ENCODE measurements around the gene SLCO1B3.

SLCO1B3 gene

DNA sequence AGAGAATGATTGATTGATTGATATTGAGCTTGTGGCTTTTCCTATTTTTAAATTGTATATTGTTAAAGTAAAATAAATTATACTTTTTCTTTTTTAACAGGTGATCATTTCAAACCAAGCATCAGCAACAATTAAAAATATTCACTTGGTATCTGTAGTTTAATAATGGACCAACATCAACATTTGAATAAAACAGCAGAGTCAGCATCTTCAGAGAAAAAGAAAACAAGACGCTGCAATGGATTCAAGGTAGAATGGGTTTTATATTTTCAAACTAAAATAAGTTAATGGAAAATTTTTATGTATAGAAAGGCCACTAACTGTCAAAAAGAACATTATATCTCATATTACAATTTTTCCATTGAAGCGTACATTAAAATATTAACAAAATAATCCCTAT, 5.1 kb downstream of the SLCO1B3 start:
- TF ChIP-seq TAF1 (IDR thresholded peaks at IDR 0.05; ENCODE audit: borderline replicate concordance, insufficient read depth, low read length), result no peak
- no peak for TF ChIP-seq POLR2AphosphoS5 (IDR thresholded peaks at IDR 0.05; ENCODE audit: low read depth, low read length)
- no peak for TF ChIP-seq FOXP2 (optimal IDR thresholded peaks at IDR 0.05; ENCODE audit: borderline replicate concordance, extremely low read depth, extremely low read length, insufficient read depth)
- no peak for TF ChIP-seq SIN3A (IDR thresholded peaks at IDR 0.05; ENCODE audit: borderline replicate concordance, insufficient read depth, low read length)
- TF ChIP-seq, protein P1, sequence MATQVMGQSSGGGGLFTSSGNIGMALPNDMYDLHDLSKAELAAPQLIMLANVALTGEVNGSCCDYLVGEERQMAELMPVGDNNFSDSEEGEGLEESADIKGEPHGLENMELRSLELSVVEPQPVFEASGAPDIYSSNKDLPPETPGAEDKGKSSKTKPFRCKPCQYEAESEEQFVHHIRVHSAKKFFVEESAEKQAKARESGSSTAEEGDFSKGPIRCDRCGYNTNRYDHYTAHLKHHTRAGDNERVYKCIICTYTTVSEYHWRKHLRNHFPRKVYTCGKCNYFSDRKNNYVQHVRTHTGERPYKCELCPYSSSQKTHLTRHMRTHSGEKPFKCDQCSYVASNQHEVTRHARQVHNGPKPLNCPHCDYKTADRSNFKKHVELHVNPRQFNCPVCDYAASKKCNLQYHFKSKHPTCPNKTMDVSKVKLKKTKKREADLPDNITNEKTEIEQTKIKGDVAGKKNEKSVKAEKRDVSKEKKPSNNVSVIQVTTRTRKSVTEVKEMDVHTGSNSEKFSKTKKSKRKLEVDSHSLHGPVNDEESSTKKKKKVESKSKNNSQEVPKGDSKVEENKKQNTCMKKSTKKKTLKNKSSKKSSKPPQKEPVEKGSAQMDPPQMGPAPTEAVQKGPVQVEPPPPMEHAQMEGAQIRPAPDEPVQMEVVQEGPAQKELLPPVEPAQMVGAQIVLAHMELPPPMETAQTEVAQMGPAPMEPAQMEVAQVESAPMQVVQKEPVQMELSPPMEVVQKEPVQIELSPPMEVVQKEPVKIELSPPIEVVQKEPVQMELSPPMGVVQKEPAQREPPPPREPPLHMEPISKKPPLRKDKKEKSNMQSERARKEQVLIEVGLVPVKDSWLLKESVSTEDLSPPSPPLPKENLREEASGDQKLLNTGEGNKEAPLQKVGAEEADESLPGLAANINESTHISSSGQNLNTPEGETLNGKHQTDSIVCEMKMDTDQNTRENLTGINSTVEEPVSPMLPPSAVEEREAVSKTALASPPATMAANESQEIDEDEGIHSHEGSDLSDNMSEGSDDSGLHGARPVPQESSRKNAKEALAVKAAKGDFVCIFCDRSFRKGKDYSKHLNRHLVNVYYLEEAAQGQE (IDR thresholded peaks at IDR 0.05; ENCODE audit: insufficient read depth in 1 of 2, low read depth in 2 of 2, low read length in 2 of 2), result no peak

DNA sequence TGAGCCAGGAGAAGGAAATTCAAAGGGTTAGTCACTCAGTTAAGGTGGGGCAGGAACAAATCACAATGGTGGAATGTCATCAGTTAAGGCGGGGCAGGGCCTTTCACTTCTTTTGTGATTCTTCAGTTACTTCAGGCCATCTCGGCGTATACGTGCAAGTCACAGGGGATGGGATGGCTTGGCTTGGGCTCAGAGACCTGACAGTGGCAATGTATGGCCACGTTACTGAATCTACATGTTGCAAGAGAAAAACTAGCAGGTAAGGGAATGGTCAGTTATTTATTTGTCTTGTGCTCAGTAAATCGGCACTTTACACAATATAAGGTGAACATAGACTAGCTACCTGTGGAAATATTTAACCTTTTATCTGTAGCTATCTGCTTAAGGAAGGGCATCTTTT, 11.9 kb downstream of the SLCO1B3 start:
- no peak for TF ChIP-seq TAF1 (IDR thresholded peaks at IDR 0.05; ENCODE audit: borderline replicate concordance, insufficient read depth, low read length)
- TF ChIP-seq SIN3A (IDR thresholded peaks at IDR 0.05; ENCODE audit: borderline replicate concordance, insufficient read depth, low read length), result no peak
- TF ChIP-seq POLR2AphosphoS5 (IDR thresholded peaks at IDR 0.05; ENCODE audit: low read depth, low read length), result no peak
- TF ChIP-seq, protein P1 (IDR thresholded peaks at IDR 0.05; ENCODE audit: insufficient read depth in 1 of 2, low read depth in 2 of 2, low read length in 2 of 2), result no peak
- TF ChIP-seq FOXP2 (optimal IDR thresholded peaks at IDR 0.05; ENCODE audit: borderline replicate concordance, extremely low read depth, extremely low read length, insufficient read depth), result no peak

DNA sequence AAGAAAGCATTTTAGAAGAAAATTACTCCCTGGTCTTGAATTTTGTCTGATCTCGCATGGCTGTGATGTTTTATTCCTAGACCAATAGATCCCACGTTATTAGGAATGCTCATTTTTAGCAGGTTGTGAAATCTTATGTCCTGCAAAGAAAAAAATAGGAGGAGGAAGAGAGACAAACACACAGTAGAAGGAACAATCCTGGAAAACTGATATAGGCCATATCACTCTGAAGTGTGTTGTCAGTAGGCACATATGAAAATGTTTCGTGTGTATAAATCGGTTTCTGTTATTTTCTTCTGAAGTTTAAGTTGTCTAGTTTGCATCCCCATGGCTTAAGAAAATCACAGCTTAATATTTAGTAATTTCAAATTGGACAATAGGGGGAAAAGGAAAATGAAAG, 12.4 kb downstream of the SLCO1B3 start:
- TF ChIP-seq FOXP2 (optimal IDR thresholded peaks at IDR 0.05; ENCODE audit: borderline replicate concordance, extremely low read depth, extremely low read length, insufficient read depth), result no peak
- TF ChIP-seq, protein P1 (IDR thresholded peaks at IDR 0.05; ENCODE audit: insufficient read depth in 1 of 2, low read depth in 2 of 2, low read length in 2 of 2), result no peak
- TF ChIP-seq POLR2AphosphoS5 (IDR thresholded peaks at IDR 0.05; ENCODE audit: low read depth, low read length), result no peak
- no peak for TF ChIP-seq SIN3A (IDR thresholded peaks at IDR 0.05; ENCODE audit: borderline replicate concordance, insufficient read depth, low read length)
- TF ChIP-seq TAF1 (IDR thresholded peaks at IDR 0.05; ENCODE audit: borderline replicate concordance, insufficient read depth, low read length), result no peak

DNA sequence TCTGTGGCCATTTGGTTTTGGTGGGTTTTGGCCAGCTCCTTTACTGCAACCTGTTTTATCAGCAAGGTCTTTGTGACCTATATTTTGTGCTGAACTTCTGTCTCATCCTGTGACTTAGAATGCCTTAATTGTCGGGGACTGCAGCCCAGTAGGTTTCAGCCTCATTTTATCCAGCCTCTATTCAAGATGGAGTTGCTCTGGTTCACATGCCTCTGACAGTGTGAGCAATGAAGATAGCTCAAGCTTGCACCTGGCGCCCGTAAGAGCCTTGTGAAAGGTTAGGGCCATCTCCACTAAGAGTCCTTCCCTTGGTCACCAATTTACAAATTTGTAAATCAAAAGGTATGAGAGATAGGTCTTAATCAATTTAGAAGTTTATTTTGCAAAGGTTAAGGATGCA, 19.4 kb downstream of the SLCO1B3 start:
- TF ChIP-seq POLR2AphosphoS5 (IDR thresholded peaks at IDR 0.05; ENCODE audit: low read depth, low read length) (no peak), FOXP2 (optimal IDR thresholded peaks at IDR 0.05; ENCODE audit: borderline replicate concordance, extremely low read depth, extremely low read length, insufficient read depth) (no peak), SIN3A (IDR thresholded peaks at IDR 0.05; ENCODE audit: borderline replicate concordance, insufficient read depth, low read length) (no peak), TAF1 (IDR thresholded peaks at IDR 0.05; ENCODE audit: borderline replicate concordance, insufficient read depth, low read length) (no peak)
- TF ChIP-seq, protein P1 (IDR thresholded peaks at IDR 0.05; ENCODE audit: insufficient read depth in 1 of 2, low read depth in 2 of 2, low read length in 2 of 2), result no peak

DNA sequence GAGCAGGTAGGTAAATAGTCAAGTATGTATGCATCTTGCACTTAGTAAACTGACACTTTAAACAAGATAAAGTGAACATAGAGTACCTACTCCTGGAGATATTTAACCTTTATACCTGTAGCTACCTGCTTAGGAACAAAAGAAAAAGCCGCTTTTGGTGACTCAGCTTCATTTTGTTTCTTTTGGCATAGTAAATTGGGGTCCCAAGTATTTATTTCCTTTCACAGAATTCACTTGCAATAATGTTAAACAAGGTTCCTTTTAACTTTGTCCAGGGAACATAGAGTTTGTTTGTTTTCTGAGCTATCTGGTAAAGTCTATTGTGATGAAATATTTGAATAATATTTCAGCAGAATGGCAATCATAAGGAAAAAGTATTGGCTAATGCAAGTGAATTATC, 20.0 kb downstream of the SLCO1B3 start:
- no peak for TF ChIP-seq SIN3A (IDR thresholded peaks at IDR 0.05; ENCODE audit: borderline replicate concordance, insufficient read depth, low read length)
- TF ChIP-seq POLR2AphosphoS5 (IDR thresholded peaks at IDR 0.05; ENCODE audit: low read depth, low read length), result no peak
- TF ChIP-seq FOXP2 (optimal IDR thresholded peaks at IDR 0.05; ENCODE audit: borderline replicate concordance, extremely low read depth, extremely low read length, insufficient read depth), result no peak
- TF ChIP-seq, protein P1 (IDR thresholded peaks at IDR 0.05; ENCODE audit: insufficient read depth in 1 of 2, low read depth in 2 of 2, low read length in 2 of 2), result no peak
- TF ChIP-seq TAF1 (IDR thresholded peaks at IDR 0.05; ENCODE audit: borderline replicate concordance, insufficient read depth, low read length), result no peak

All from PFSK-1 (cell line).